T-helper 1 cell (primary cell): Measurements from ENCODE around the gene ADGRL4.
"Not testable (repeated sequence)": the region's sequence is repeated elsewhere in the genome, so short reads cannot be mapped to it uniquely, and the experiment has no call there.

Experiments
- DNase-seq, 5 donors: peaks; one replicate each; pipeline ENCODE4 v3.0.0-alpha.2; 2012 to 2020
- total RNA-seq, 4 donors: gene quantifications; one replicate each; lab custom pipeline; 2026; lab: John Stamatoyannopoulos, UW

Gene ADGRL4
- total RNA-seq, result 0 reads per million in 4 donors

- DNase-seq, result no peak
Observed at GRCh38 chr1:79006564-79006963, at the start of gene ADGRL4. Gene ADGRL4 (minus strand): TSS chr1:79006730. CDS start chr1:79006654, 76 bp downstream.

DNA sequence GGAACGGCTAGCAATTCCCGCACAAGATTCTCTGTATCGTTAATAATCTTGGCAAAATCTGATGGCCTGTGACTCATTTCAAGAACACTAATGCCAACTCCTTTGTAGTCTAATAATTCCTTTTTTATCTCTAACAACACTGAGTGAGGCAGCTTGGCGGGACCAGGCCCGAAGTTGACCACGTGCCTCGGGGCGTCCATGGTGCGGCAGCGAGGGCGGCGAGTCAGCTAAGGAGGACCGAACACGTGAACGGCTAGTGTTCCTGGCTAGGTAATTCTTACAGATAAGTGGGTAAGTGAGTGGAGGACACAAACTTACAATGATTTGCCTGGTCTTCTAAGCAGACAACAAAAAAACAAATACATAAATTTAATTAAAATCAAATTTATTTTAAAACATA, 49.3 kb upstream of the ADGRL4 start:
- no peak for DNase-seq

GRCh38 chr1:79052829-79053449, 46.4 kb upstream of the ADGRL4 start:
- peak in 1 of 5 donors; percentile 10 for DNase-seq

- DNase-seq, result no peak
Observed at GRCh38 chr1:79044974-79045650, 38.6 kb upstream of the ADGRL4 start.

- no peak for DNase-seq
Observed at GRCh38 chr1:79043506-79043905, 37.0 kb upstream of the ADGRL4 start.

GRCh38 chr1:79042539-79042938, 36.0 kb upstream of the ADGRL4 start:
- no peak for DNase-seq

- DNase-seq, result peak in 1 of 5 donors; percentile 30
Observed at GRCh38 chr1:79042117-79042516, 35.6 kb upstream of the ADGRL4 start.

DNA sequence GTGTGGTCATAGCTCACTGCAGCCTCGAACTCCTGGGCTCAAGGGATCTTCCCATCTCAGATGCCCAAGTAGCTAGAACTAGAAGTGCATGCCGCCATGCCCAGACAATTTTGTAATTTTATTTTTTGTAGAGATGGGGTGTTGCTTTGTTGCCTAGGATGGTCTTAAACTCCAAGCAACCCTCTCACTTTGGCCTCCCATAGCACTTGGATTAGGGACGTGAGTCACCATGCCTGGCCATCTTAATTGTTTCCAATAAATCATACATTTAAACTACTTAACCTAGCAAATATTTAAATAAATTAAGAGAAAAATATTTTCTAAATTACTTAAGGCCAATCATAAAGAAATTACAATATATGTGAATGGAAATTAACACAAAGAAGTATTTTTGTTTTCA, 35.1 kb upstream of the ADGRL4 start:
- DNase-seq, result no peak

- DNase-seq, result peak in 1 of 5 donors; percentile 68
Observed at GRCh38 chr1:79040424-79041082, 34.0 kb upstream of the ADGRL4 start.

GRCh38 chr1:79037085-79037484, 30.6 kb upstream of the ADGRL4 start:
- DNase-seq, result no peak

DNA sequence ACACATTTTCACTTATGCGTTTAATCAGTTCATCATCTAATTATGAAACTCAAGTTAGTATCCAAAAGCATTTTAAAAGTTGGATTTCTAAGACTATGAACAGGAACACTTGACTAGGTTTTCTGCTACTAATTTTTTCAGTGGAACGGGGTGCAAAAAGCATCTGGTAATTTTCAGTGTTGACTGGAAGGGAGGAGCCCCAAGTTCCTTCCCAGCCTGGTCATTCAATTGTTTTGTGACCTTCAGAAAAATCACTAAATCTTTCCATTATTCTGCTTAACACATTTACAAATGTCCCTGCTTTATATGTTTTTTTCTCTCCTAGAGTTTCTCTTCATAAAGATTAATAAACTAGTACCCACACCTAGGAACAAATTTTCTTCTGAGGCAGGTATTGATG, 6.0 kb upstream of the ADGRL4 start:
- no peak for DNase-seq

DNA sequence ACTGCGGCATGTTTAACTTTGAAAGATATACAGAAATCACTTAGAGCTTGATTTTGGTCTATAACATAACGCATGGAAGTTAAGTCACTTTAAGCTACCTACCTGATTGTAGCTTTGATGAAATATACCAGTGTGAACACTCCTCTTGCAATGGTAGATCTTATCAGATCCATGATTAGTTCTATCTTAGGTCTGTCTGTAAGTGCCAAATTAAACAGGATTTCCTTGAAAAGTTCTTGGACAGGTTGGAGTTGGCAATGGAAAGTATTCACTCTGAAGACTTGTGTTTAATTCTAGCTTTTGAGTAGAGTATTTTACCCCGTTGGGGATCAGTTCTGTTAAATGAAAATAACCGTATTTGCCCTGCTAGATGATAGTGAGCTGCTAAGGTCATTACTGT, 4.1 kb upstream of the ADGRL4 start:
- DNase-seq, result no peak

DNA sequence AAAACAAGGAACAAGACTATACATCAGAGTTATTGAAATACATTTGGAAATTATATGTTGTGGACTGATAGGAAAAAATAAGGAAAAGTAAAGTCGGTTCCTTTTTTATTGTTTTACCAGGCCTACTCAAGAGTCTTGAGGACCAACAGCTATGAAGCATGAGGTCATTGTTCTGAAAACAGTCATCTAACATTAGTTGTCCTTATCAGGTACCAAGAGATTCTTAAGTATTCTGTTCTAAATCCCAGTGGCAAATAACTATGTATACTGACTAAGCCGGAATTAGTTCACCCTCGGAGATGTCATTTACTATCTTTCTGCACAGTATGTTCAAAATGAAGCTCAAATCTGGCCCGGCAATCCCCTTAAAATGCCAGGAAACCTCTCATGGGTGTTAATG, 585 bp downstream of the ADGRL4 start:
- no peak for DNase-seq

DNA sequence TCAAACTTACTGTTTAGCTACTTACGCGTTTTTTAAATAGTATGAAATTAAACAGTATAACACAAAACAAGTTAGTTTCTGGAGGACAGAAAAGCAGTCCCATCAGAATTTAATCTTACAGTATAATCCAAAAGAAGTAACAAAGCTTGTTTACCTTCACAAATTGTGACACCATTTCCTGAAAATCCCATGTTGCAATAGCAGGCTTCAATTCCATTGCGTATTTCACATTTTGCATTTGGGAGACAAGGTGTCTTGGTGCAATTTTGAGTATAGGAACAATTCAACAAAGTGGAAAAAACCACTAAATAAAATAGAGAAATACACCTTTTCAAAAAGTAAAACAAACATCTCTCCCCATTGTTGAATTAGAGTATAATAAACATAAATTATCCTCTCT, 1.6 kb downstream of the ADGRL4 start:
- no peak for DNase-seq

GRCh38 chr1:78996791-78997190, 9.7 kb downstream of the ADGRL4 start:
- DNase-seq, result no peak

- DNase-seq, result no peak
Observed at GRCh38 chr1:78987042-78987441, 19.5 kb downstream of the ADGRL4 start.

- DNase-seq, result no peak
Observed at GRCh38 chr1:78980511-78980910, 26.0 kb downstream of the ADGRL4 start.

DNA sequence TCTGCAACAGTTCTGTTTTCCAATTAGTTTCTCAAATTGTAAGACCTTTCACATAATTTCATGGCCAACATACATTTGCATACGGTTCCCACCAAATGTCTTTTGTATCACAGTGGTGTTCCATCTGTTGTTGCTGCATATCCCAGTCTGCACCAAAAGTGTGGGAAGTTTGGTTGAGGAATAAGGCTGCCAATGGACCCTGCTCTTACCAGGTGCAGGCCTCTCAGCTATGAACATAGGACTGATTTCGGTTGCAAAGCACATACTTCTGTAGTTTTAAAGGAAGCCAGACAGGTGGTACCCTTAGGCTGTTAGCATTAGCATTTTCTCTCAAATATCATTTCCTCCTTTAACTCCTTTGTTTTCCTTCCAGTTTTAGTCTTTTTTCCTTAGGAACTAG, 33.8 kb downstream of the ADGRL4 start:
- no peak for DNase-seq

- DNase-seq, result not testable (repeated sequence)
Observed at GRCh38 chr1:78967091-78967490, 39.4 kb downstream of the ADGRL4 start.

DNA sequence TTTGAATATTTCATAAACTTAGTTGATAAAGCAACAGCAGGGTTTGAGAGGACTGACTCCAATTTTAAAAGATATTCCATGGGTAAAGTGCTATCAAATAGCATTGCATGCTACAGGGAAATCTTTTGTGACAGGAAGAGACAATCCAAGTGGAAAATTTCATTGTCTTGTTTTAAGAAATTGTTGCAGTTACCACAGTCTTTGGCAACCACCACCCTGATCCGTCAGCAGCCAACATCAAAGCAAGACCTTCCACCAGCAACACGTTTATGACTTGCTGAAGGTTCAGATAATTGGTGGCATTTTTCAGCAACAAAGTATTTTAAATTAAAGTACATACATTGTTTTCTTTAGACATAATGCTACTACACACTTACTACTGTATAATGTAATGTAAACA, 47.8 kb downstream of the ADGRL4 start:
- no peak for DNase-seq

- no peak for DNase-seq
Observed at GRCh38 chr1:78950826-78951225, 55.7 kb downstream of the ADGRL4 start.

- no peak for DNase-seq
Observed at GRCh38 chr1:78949227-78949626, 57.3 kb downstream of the ADGRL4 start.

DNA sequence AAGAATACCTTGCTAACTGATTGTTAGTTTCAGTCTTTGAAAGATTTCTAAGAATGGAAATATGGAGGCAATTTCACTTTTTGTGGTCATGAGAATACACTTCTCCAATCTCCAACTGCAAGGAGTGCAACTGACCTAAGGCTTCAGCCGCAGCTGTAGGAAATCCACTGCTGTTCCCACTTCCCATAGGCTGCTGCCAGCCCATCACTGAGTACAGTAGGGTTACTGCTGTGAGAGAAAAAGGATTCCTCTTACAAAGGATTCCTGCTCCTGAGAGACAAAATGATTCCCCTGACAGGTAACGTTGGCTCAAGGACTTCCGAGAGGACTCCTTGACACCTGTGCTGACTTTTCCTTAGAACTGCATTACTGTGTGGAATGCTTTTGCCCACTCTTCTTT, 87.4 kb downstream of the ADGRL4 start:
- no peak for DNase-seq

DNA sequence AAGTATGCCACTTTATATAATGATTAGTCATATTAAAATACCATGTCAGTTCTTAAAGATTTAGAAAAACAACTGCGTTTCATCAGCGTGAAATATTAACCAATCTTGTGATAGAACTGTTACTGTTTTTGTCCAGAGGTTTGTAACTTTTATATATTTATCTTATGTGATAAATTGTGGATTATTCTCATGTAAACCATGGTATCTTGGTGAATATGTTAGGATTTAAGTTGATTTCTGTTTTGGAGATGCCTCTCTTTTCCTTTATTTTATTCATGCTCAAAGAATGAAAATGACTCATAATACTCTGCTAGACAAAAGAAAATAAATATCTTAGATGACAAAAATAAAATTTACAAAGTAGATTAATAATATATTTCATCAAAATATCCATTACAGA, 88.4 kb downstream of the ADGRL4 start:
- no peak for DNase-seq
